PC-9 (cell line): ENCODE data around the gene INPP5J. TPM values are rescaled to one million over a fixed set of nuclear protein-coding genes. Genes with fewer than 3 reads are reported as not detected.

Source experiments
- BruUV-seq: library from RNA; stranded (reverse); fragments of 400-500 nt; replicated peaks from 2 replicates; lab custom pipeline; 2021; lab: Mats Ljungman, UMichigan
- CTCF ChIA-PET: fragments of 300-600 bp; sonication (Branson Sonifier 250); formaldehyde crosslinking; loops from one replicate; lab custom pipeline; 2022; ENCODE audit warnings: antibody characterized with exemption; lab: Charles Lee
- POLR2A ChIA-PET: fragments of 300-600 bp; sonication (Branson Sonifier 250); formaldehyde crosslinking; loops from one replicate; lab custom pipeline; 2022; ENCODE audit warnings: antibody characterized with exemption; ENCODE audit not compliant: unreplicated experiment; lab: Charles Lee
- DNase-seq, 2 experiments: peaks; one replicate each; pipeline versions ENCODE4 v3.0.0 to v3.0.0-alpha.2; 2015 to 2022; ENCODE audit warnings: mixed read lengths in 1 of 2
- H2AFZ ChIP-seq: fragments of 200-600 bp; sonication (generic); 2 replicates; pipeline ENCODE4 v1.8.1; 2017; ENCODE audit warnings: antibody characterized with exemption
- H3F3A ChIP-seq: fragments of 200-600 bp; sonication (generic); 2 replicates; pipeline ENCODE4 v1.8.1; 2017; ENCODE audit warnings: antibody characterized with exemption, mild to moderate bottlenecking, low read depth; ENCODE audit not compliant: insufficient read depth
- H3K27ac ChIP-seq: fragments of 200-600 bp; sonication (generic); 2 replicates; pipeline ENCODE4 v1.6.1; 2016; ENCODE audit warnings: mixed run types
- H3K27me3 ChIP-seq: fragments of 200-600 bp; sonication (generic); 2 replicates; pipeline ENCODE4 v1.6.1; 2016; ENCODE audit warnings: low read depth, mixed run types; ENCODE audit not compliant: insufficient read depth
- H3K36me3 ChIP-seq: fragments of 200-600 bp; sonication (generic); 2 replicates; pipeline ENCODE4 v1.6.1; 2016; ENCODE audit warnings: low read depth, mixed run types
- H3K4me1 ChIP-seq: fragments of 200-600 bp; sonication (generic); replicated peaks from 2 replicates; pipeline ENCODE4 v1.6.1; 2016; ENCODE audit warnings: mixed run types; ENCODE audit not compliant: insufficient read depth
- H3K4me2 ChIP-seq: fragments of 200-600 bp; sonication (generic); 2 replicates; pipeline ENCODE4 v1.6.1; 2017; ENCODE audit warnings: mixed run types
- H3K4me3 ChIP-seq: fragments of 200-600 bp; sonication (generic); 2 replicates; pipeline ENCODE4 v1.6.1; 2016; ENCODE audit warnings: mixed run types
- H3K79me2 ChIP-seq: fragments of 200-600 bp; sonication (generic); 2 replicates; pipeline ENCODE4 v1.6.1; 2017; ENCODE audit warnings: low read depth, mixed run types
- H3K9me2 ChIP-seq: fragments of 200-600 bp; sonication (generic); 2 replicates; pipeline ENCODE4 v1.8.1; 2017; ENCODE audit warnings: mild to moderate bottlenecking; ENCODE audit not compliant: insufficient read depth
- H3K9me3 ChIP-seq: fragments of 200-600 bp; sonication (generic); 2 replicates; pipeline ENCODE4 v1.8.1; 2016; ENCODE audit warnings: low read depth; ENCODE audit not compliant: insufficient read depth
- H4K20me1 ChIP-seq: fragments of 200-600 bp; sonication (generic); 2 replicates; pipeline ENCODE4 v1.8.1; 2017; ENCODE audit not compliant: insufficient read depth
- CTCF ChIP-seq: fragments of 200-600 bp; sonication (generic); conservative IDR thresholded peaks from 2 replicates; pipeline ENCODE4 v1.6.1; 2017; ENCODE audit warnings: mixed run types, antibody characterized with exemption, mild to moderate bottlenecking, moderate library complexity
- EZH2 ChIP-seq: fragments of 200-600 bp; sonication (generic); IDR thresholded peaks from 2 replicates; pipeline ENCODE4 v1.8.0; 2017; ENCODE audit warnings: antibody characterized with exemption, low read depth
- intact Hi-C: fragments of 100-400 bp; cut with micrococcal nuclease; formaldehyde crosslinking; loops from one replicate; pipeline ENCODE4 v1.10.0; 2022; ENCODE audit not compliant: unreplicated experiment
- total RNA-seq: library from RNA; stranded (reverse); gene quantifications from 2 replicates; pipeline ENCODE4 v1.2.3, GENCODE V29; 2021

The INPP5J gene
- total RNA-seq, 1 experiment from 2014 or later = 1.7 TPM

DNA sequence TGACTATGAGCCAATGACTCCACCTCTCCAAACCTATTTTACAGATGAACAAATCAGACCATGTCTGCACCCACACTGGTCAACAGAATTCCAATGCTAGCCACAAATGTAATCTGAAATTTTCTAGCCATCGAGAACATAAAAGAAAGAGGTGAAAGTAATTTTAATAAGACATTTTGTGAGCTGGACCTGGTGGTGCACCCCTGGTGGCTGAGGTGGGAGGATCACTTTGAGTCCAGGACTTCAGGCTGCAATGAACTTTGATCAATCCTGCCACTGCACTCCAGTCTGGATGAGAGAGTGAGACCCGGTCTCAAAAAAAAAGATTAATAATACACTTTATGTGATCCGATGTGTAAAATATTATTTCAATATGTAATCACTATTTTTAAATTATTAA lies 27.8 kb downstream of the INPP5J start:
- no peaks in the 10 kb centered on the region for H3K27me3 ChIP-seq
- DNase-seq = no peak
- no peaks in the 10 kb centered on the region for H3K36me3 ChIP-seq
- H3F3A ChIP-seq = no peaks in the 10 kb centered on the region
- no peaks in the 10 kb centered on the region for H3K9me2 ChIP-seq
- intact Hi-C loops = no loop called here
- CTCF ChIA-PET = no interaction called here
- H2AFZ ChIP-seq = no peak overlapping the region
- peaks cover 7% of the 10 kb centered on the region for H3K9me3 ChIP-seq
- no TSS peak for BruUV-seq
- H3K79me2 ChIP-seq = no peaks in the 10 kb centered on the region
- peak; percentile 60 for TF ChIP-seq CTCF
- TF ChIP-seq EZH2 = no peak
- no peak overlapping the region for H3K27ac ChIP-seq
- H3K4me2 ChIP-seq = no peak overlapping the region
- H3K4me1 ChIP-seq = 0 out of 2 replicates have a peak, but pooled peaks cover 6% of the 10 kb centered on the region
- POLR2A ChIA-PET = no interaction called here
- H3K4me3 ChIP-seq = no peak overlapping the region
- H4K20me1 ChIP-seq = no peaks in the 10 kb centered on the region

- Histone ChIP-seq H3K27ac (no peak overlapping the region), H3K4me2 (no peak overlapping the region), H2AFZ (no peak overlapping the region), H4K20me1 (no peaks in the 10 kb centered on the region), H3F3A (no peaks in the 10 kb centered on the region), H3K9me3 (peaks cover 4% of the 10 kb centered on the region), H3K79me2 (no peaks in the 10 kb centered on the region), H3K36me3 (no peaks in the 10 kb centered on the region), H3K4me1 (0 out of 2 replicates have a peak, but pooled peaks cover 6% of the 10 kb centered on the region), H3K4me3 (no peak overlapping the region), H3K27me3 (no peaks in the 10 kb centered on the region), H3K9me2 (no peaks in the 10 kb centered on the region)
- no peak for TF ChIP-seq CTCF
- ChIA-PET POLR2A (no interaction called here), CTCF (interaction anchor here (0.7 kb wide), 1 partner anchor 380 kb away, joined by 3 read pairs; no protein-coding TSS in a partner anchor)
- no TSS peak for BruUV-seq
- DNase-seq = no peak
- intact Hi-C loops = no loop called here
Observed at GRCh38 chr22:31151872-31152271, 29.1 kb downstream of the INPP5J start.

GRCh38 chr22:31153357-31153756 lies 30.6 kb downstream of the INPP5J start:
- Histone ChIP-seq H3K27me3 (no peaks in the 10 kb centered on the region), H3K79me2 (no peaks in the 10 kb centered on the region), H3K27ac (no peak overlapping the region), H3F3A (no peaks in the 10 kb centered on the region), H3K36me3 (no peaks in the 10 kb centered on the region), H3K4me1 (0 out of 2 replicates have a peak, but pooled peaks cover 5% of the 10 kb centered on the region), H3K9me3 (no peaks in the 10 kb centered on the region), H4K20me1 (no peaks in the 10 kb centered on the region), H3K4me3 (no peak overlapping the region), H3K9me2 (no peaks in the 10 kb centered on the region), H3K4me2 (no peak overlapping the region), H2AFZ (no peak overlapping the region)
- TF ChIP-seq EZH2 = no peak
- no peak for TF ChIP-seq CTCF
- no peak for DNase-seq
- ChIA-PET POLR2A (interaction anchor here (0.5 to 0.6 kb wide), 2 partner anchors 204 to 451 kb away, joined by 4 to 12 read pairs; no protein-coding TSS in a partner anchor), CTCF (interaction anchor here (0.7 kb wide), 1 partner anchor 45 kb away, joined by 7 read pairs; no protein-coding TSS in a partner anchor)
- intact Hi-C loops = no loop called here
- BruUV-seq = no TSS peak
